ENCODE data around the gene RAB11FIP4.

RAB11FIP4 gene

DNA sequence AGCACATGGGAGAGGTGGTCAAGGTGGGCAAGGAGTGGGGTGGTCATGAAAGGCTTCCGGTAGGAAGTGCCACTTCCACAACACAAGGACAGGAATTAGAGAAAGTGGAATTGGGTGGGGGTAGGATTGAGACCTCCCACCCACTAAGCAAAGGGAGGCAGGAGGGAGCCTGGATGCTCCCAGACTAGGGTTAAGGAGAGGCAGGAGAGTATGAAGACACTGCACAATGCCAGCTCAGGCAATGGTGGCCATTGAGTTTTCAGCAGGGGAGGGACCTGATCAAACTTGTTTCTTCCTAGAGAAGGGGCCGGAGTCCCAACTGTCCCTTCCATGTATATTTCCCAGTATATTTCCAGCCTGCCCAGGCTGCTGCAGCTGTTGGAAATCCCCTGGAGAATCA is 3.1 kb upstream of the RAB11FIP4 start:
- DNase-seq: no peak

- DNase-seq: peak; percentile 40 to 46
These were observed 2.5 kb upstream of the RAB11FIP4 start for GRCh38 chr17:31388770-31389656.

DNA sequence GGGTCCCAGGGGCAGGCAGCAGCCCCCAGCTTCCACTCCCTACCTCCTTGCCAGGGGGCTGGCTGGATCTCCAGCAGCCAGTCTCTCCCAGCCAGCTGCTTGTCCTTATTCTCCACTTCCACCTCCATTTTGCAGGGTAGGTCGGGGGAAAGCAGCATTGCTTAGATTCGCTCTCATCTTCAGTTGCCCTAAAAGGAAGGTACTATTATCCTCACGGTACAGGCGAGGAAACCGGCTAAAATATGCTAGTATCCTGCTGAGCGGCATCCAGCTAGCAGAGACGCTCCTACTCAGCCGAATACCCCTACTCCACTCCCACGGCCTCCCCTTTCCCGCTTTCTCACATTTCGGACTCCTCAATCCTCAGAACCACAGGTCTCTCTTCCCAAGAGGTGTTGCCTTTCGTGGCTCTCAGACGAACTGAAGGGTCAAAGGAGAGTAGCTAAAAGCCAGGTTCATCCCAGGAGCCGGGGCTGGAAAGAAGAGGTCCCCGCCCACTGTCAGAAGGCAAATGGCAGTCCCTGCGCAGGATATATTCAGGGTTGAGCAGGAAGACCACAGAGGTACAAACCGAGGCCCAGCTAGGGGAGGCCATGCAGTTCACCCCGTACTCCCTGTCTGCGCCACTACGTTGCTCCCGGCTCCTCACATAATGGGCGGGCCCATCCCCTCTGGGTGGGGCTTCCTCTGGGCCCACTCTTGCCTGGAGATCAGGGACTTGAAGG is 1.7 kb upstream of the RAB11FIP4 start:
- DNase-seq: no peak

- no peak for DNase-seq
These were observed 1.1 kb upstream of the RAB11FIP4 start for GRCh38 chr17:31390426-31390747.

- peak in 1 of 2 experiments; percentile 11 for DNase-seq
These were observed 553 bp upstream of the RAB11FIP4 start for GRCh38 chr17:31390748-31391495.

- DNase-seq: no peak
These were observed 754 bp downstream of the RAB11FIP4 start for GRCh38 chr17:31392002-31392855.

DNA sequence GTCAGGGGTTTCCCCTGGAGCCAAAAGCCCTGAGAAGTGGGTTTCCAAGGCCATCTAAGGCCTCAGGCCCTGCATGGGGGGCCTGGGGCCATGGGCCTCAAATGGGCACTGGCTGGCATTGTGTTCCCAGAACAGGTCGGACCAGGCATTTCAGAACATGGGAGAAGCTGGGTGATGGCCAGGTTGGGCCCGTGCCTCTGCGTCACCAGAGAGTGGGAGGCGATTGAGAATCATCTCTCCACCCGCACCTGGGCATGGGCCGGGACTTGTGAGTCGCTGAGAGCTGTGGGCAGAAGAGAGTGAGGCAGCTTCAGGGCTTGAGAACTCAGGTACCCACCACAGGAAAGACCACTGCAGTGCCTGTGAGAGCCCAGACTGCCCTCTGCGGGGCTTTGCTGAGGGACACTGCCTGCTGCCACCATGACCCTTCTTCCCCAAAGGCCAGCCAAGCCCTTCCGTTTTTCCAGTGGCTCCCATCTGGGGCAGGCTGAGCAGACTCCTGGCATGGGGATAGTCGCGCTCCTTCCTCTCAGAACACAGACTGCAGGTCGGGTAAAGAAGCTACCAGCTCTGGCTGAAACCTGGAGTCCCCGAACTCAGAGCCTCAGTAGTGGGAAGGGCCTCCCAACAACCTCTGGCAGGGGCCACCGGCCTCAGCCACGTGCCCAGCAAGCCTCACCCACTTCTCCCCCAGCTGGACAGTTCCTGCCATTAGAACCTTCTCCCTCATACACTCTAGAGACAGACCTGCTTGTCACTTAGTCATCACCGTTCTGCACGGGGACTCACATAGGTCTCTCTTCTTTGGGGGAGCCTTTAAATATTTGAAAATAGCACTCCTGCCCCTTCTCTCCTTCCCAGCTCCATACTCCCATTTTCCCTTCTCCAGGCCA is 1.6 kb downstream of the RAB11FIP4 start:
- no peak for DNase-seq

DNA sequence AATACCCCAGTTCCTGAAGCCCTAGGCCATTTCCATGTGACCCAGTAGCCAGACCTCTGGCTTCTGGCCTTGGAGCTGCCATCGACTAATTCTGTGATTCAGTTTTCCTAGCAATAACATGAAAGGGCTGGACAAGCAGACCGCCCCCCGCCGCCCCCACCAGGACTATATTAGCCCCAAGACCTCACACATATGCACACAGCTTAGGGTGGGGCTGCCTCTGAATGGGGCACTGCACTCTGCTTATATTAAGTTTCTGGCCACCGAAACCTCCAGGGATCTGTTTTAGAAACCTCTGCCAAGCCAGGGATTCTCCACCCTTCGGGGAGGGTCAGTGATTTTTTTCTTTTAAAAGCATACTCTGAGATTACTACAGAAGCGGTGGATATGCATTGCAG is 2.3 kb downstream of the RAB11FIP4 start:
- no peak for DNase-seq

- DNase-seq: peak; percentile 47 to 59
These were observed 3.1 kb downstream of the RAB11FIP4 start for GRCh38 chr17:31394544-31394943.

- DNase-seq: no peak
These were observed 5.9 kb downstream of the RAB11FIP4 start for GRCh38 chr17:31397256-31397939.

DNA sequence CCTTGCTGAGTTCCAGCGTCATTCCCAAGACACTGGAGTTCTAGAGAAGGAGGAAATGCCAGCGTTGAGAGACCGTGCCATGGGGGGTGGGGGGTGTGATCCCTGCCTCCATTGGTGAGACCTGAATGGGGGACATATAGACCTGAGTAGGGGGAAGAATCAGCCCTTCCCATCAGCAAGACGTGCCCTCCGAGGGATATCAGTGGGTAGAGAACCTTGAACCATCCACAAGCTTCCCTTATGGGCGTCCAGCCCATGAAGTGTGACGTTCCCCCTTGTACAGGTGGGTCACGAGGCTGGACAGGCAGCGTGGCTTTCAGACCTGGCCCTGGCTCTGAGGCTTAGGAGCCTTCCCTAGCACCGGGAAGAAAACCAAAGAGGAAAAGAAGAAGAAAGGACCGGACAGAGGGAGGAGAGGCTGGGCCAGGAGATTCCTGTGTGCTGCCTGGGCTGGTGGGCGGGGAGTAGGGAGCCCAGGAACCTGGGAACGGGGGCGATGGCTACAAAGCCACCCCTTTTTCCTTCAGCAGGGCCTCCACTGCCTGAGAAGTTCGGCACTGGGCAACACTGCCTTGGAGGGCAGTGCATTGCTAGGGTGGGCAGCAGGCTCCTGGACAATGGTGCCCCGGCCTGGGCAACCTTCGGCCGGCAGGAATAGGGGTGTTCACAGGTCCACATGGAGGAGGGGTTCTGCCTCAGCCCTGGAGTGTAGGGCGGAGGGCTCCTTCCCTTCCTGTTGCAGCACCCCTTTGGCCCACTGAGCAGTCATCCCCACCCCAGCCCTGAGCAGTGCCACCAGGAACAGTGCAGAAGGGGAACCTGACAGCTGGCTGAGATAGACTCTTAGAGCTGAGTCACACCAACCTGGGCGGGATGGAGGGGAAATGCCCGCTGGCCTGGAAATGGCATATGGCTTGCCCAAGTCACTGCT is 7.2 kb downstream of the RAB11FIP4 start:
- DNase-seq: no peak

- DNase-seq: no peak
These were observed 9.0 kb downstream of the RAB11FIP4 start for GRCh38 chr17:31400481-31400950.

- no peak for DNase-seq
These were observed 10.2 kb downstream of the RAB11FIP4 start for GRCh38 chr17:31401456-31402254.

DNA sequence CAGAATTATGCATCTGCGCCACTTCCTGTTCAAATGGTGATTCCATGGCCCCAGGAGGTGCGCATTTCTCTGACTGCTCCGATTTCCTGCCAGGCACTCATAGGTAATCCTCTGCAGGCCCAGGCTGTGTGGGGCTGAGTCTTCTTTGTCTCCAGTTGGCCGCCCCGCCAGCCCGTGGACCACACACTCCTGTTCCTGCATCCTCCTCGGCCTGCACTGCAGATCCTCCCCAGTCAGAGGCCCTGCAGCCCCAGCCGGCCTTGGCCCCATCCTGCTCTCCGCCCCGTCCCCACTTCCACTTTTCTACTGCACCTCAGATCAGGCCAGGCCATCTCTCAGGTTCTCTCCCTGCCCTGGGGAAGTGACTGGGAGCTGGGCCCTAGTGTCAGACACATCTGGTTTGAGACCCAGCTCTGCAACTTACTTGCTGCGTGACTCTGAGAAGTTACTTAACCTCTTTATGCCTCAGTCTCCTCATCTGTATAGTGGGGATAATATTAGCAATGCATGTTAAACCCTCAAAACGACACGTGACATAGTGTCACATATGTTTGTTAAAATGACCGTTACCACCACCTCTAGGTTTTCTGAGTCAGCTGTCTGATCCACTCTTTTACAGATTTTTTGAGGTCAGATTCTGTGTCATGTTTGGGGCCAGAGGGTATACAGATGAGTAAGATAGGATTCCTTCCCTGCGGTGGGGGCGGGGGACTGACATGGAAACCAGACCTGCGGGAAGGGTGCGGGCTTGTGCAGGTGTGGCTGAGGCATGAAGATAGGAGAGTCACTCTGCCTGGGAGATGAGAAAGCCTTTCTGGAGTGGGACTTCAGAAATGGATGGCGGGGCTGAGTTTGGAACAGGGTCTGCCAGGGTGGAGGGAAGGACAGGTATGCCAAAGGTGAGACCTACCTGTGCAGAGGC is 12.8 kb downstream of the RAB11FIP4 start:
- peak in 1 of 2 experiments; percentile 16 for DNase-seq

DNA sequence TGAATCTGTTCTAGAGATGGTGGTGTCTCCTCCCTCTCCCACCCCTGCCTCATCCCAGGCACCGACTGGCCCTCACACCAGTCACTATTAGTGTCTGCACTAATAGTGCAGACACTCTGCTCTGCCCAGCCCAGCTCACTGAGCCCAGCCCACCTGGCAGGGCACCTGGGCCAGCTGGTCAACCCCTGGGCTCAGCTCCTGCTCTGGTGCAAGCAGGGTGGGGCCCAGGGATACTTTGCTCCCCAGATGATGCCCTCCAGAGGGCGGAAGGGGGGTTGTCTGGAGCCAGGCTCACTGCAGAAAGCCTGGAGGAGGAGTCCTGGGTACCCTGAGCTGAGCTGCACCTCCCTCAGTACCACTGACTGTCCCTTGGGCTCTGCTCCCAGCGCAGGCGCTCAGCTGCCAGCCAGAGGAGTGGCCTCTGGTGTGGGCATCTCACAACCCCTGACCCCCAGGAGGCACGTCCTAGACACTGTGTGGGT is 14.5 kb downstream of the RAB11FIP4 start:
- no peak for DNase-seq

- no peak for DNase-seq
These were observed 17.1 kb downstream of the RAB11FIP4 start for GRCh38 chr17:31408586-31408985.

DNA sequence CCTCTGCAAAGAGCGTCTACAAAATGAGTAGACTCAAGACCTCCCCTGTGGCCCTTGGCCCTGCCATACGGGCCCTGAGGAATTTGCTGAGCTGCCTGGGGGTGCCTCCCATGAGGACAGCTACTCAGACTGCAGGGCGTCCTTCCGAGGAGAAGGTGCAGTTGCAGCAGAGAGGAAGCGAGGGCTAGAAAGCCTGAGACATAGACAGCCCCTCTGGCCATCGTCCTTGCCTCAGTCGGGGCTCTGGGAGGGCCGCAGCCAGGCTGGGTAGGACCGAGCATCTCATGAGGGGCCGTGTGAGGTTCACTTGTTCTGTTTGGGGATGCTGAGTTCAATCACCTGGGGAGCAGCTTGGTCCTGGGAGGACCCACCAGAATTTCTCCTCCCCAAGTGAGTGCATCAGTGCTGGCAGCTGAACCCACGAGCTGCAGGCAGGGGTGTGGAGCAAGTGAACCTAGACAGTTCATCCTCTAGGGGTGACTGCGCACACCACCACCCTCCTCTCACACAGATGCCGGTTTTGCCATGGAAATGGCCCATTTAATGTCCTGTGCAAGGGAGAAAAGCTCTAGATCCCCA is 20.3 kb downstream of the RAB11FIP4 start:
- DNase-seq: no peak

Measured in activated CD4-positive, alpha-beta T cell treated with anti-CD3 and anti-CD28 coated beads, Interleukin-2, amount 50 U/mL, for 48 hours (primary cell).